ENCODE measurements around the gene CNTLN. TPM values are rescaled to one million over a fixed set of nuclear protein-coding genes. Genes with fewer than 3 reads are reported as not detected.
"Not testable (repeated sequence)": the region's sequence is repeated elsewhere in the genome, so short reads cannot be mapped to it uniquely, and the experiment has no call there.

CNTLN gene
- total RNA-seq, 1 donor from 2014 or later, result 10.1 TPM

GRCh38 chr9:17437813-17438212 lies 303.0 kb downstream of the CNTLN start:
- TF ChIP-seq EZH2phosphoT487 (IDR thresholded peaks at IDR 0.05) (no peak), CTCF (IDR thresholded peaks at IDR 0.05) (no peak), EZH2 (IDR thresholded peaks at IDR 0.05) (no peak)
- Histone ChIP-seq H3K36me3 (no peaks in the 10 kb centered on the region), H3K79me2 (ENCODE audit: low read depth) (no peaks in the 10 kb centered on the region), H3K9me3 (ENCODE audit: low read depth) (no peaks in the 10 kb centered on the region), H2AFZ (replicated peaks) (no peak overlapping the region), H3K27me3 (no peaks in the 10 kb centered on the region), H3K4me3 (no peak overlapping the region), H4K20me1 (ENCODE audit: low read depth) (no peaks in the 10 kb centered on the region), H3F3A (ENCODE audit: low read depth) (no peaks in the 10 kb centered on the region), H3K4me1 (no peaks in the 10 kb centered on the region), H3K4me2 (no peak overlapping the region), H3K27ac (no peak overlapping the region), H3K9ac (no peak overlapping the region)
- Mint-ChIP-seq H3K27me3 (ENCODE audit: insufficient read depth, low read depth) (no peaks in the 10 kb centered on the region), H3K36me3 (peaks cover 6% of the 10 kb centered on the region), H3K27ac (no peak overlapping the region), H3K4me3 (no peak overlapping the region), H3K4me1 (no peaks in the 10 kb centered on the region), H3K9me3 (peaks cover 9% of the 10 kb centered on the region)
- no peak for DNase-seq (ENCODE audit: low spot score)

GRCh38 chr9:17445126-17445525 lies 310.3 kb downstream of the CNTLN start:
- not testable (repeated sequence) for H3K4me1 Mint-ChIP-seq; H4K20me1 ChIP-seq (ENCODE audit: low read depth); H3K4me1 ChIP-seq; H3K36me3 Mint-ChIP-seq; H3K36me3 ChIP-seq; H3K9me3 ChIP-seq (ENCODE audit: low read depth); H3F3A ChIP-seq (ENCODE audit: low read depth); H3K27ac ChIP-seq; H3K9ac ChIP-seq; H3K27me3 Mint-ChIP-seq (ENCODE audit: insufficient read depth, low read depth); H3K27me3 ChIP-seq; DNase-seq (ENCODE audit: low spot score); H2AFZ ChIP-seq (replicated peaks); H3K9me3 Mint-ChIP-seq; H3K4me3 Mint-ChIP-seq; H3K27ac Mint-ChIP-seq; H3K4me3 ChIP-seq; H3K4me2 ChIP-seq; H3K79me2 ChIP-seq (ENCODE audit: low read depth)

- no peak overlapping the region for H3K27ac Mint-ChIP-seq
Measured at GRCh38 chr9:17453751-17454150, 318.9 kb downstream of the CNTLN start.

More at GRCh38 chr9:17453751-17454150, 318.9 kb downstream of the CNTLN start:
- Histone ChIP-seq H3F3A (ENCODE audit: low read depth) (no peaks in the 10 kb centered on the region), H2AFZ (replicated peaks) (no peak overlapping the region), H3K27ac (no peak overlapping the region), H3K4me2 (no peak overlapping the region), H3K27me3 (no peaks in the 10 kb centered on the region), H3K4me1 (no peaks in the 10 kb centered on the region), H3K9ac (no peak overlapping the region), H3K4me3 (no peak overlapping the region), H3K9me3 (ENCODE audit: low read depth) (no peaks in the 10 kb centered on the region), H4K20me1 (ENCODE audit: low read depth) (no peaks in the 10 kb centered on the region), H3K79me2 (ENCODE audit: low read depth) (no peaks in the 10 kb centered on the region), H3K36me3 (no peaks in the 10 kb centered on the region)
- H3K36me3 Mint-ChIP-seq, result no peaks in the 10 kb centered on the region
- TF ChIP-seq CTCF (IDR thresholded peaks at IDR 0.05), result no peak
- TF ChIP-seq EZH2 (IDR thresholded peaks at IDR 0.05), result no peak
- no peak for TF ChIP-seq EZH2phosphoT487 (IDR thresholded peaks at IDR 0.05)
- H3K4me3 Mint-ChIP-seq, result no peak overlapping the region
- no peak for DNase-seq (ENCODE audit: low spot score)
- H3K9me3 Mint-ChIP-seq, result no peaks in the 10 kb centered on the region
- H3K4me1 Mint-ChIP-seq, result no peaks in the 10 kb centered on the region
- H3K27me3 Mint-ChIP-seq (ENCODE audit: insufficient read depth, low read depth), result no peaks in the 10 kb centered on the region
